ENCODE measurements around the gene CASP1.
A peak's percentile ranks its signal among the peaks of the same experiment; 100 is the strongest.
"Not testable (repeated sequence)": the region's sequence is repeated elsewhere in the genome, so short reads cannot be mapped to it uniquely, and the experiment has no call there.

The CASP1 gene

DNA sequence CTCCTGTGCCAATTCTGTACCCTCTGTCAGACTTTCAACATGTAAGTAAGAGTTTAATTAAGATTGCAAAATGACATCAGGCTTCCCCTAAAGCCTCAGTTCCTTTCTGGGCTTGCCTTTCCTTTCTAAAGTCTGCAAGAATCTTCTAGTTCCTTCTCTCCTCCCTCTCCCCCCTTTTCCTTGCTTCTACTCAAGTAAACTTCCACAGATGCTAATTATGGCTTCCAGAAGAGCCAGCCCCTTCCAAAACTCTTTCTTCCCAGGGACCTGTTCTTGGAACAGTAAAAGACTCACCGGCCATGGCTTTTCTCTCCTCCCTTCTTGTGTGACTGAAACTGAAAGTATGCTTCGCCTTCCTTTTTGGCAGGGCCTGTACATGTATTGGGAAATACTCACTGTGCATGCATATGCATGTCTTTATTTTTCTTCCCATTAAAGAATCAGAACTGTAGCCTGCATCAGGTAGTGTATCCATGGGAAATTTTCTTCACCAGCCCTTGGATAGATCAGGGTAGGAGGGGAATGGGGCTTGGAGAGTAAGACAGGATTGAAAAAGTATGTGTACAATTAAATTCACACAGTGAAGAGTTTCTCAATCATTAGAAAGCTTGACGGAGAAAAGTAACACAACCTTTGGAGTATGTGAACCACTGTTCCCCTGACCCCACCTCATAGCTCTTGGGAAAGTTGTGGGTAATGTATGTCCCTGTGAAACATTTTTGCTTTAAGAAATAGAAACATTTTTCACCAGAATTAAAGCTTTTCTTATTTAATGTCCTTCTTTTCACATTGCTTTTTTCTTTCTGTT is at the start of gene CASP1:
Gene CASP1, minus strand, starts transcription at position 332 of the 808 bp plus-strand sequence. Its CDS starts 31 bp downstream, at position 301.
- peak; percentile 65 for DNase-seq (ENCODE audit: low spot score)

DNA sequence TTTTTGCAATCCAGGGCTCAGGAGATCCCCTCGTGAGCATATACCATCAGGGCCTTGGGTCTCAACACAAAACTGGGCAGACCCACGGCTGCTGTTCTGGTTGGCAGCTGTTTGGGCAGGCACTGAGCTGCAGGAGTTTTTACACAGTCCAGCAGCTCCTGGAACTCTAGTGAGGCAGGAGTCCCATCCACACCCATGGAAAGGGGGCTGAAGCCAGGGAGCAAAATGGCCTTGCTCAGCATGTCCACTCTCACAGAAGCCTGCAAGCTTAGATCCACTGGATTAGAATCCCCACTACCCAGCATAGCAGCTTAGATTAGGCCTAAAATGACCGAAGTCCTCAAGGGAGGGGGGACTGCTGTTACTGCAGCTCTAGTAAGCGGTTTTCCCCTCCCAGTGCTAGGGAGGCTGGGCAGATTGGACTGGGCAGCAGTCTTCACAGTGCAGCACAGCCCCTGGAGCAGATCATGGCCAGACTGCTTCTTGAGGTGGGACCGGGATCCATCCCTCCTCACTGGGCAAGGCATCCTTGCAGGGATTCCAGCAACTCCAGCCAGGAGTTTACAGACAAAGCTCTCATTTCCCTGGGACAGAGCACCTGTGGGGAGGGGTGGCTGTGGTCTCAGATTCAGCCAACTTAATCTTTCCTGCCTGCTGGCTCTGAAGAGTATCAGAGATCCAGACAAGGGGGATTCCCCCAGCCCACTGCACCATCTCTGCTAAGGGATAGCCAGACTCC is 46.6 kb upstream of the CASP1 start:
- DNase-seq (ENCODE audit: low spot score) = no peak

DNA sequence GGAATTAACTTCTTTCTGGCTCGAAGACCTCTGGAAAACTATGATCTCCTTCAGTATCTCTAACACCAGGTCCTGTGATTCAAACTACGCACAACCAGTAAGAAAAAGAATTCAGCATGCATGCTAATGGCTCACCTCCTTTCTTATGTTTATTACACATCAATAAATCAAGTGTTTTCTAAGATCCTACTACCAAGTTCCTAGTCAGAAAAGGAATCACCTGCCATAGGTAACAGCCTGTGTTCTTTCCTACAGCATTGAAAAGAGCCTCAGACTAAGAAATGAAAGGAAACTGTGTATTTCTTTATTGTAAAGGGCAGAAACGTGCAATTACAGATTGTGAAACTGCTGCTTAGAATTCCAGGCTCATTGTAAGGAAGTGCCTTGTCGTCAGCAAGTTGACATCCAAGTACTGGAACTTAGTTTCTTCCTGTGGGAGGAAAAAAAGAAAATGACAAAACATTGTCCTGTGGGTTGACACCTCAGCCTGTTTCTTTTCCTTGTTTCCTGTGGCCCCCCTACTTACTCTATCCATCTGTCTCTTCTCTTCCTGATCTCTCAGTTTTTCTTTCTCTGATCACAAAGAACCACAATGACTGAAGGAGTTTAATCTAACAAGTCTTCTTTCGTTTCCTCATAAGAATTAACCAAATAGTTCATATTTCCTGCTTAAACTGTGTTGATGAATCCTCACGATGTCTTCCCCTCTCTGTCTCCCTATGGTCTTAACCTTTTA is 45.4 kb upstream of the CASP1 start:
- DNase-seq (ENCODE audit: low spot score) = not testable (repeated sequence)

DNA sequence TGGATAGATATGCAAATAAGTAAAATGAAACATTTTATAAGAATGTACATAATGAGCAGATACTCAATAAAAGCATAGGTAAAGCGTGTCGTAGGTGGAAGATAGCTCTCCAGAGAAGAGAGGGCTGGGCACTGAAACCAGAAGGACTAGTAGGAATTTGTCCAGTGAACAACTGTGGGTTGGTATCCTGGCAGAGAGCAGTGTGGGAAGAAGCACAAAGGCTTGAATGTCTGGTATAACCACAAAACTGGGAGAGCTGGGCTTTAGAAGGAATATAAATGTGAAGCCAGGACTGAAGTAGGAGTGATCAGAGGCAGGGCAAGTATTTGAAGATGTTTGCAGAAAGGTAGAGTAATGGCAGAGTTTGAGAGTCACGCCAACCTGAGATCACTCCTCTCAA is 43.3 kb upstream of the CASP1 start:
- no peak for DNase-seq (ENCODE audit: low spot score)

DNA sequence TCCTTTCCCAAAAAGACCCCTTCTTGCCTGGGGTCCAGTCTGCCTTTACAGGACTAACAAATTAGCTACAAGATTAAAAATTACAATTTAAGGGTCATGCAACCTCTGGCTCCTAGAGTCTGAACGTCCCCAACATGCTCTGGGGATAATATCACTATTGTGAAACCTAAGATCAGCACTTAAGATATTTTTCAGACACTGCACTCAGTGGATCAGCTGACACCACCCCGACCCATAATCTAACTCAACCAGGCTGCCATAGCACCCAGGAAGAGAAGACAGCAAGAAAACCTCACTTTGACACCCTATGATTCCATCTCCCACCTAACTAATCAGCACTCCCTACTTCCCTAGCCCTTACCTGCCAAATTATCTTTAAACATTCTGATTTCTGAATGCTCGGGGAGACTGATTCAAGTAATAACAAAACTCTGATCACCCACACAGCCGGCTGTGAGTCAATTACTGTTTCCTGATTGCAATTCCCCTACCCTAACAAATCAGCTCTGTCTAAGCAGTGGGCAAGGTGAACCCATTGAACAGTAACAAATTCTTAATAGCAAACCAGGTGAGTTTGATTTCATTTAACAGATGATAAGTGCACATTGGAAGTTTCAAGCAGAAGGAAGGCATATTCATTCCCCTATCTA is 42.3 kb upstream of the CASP1 start:
- DNase-seq (ENCODE audit: low spot score) = not testable (repeated sequence)

DNA sequence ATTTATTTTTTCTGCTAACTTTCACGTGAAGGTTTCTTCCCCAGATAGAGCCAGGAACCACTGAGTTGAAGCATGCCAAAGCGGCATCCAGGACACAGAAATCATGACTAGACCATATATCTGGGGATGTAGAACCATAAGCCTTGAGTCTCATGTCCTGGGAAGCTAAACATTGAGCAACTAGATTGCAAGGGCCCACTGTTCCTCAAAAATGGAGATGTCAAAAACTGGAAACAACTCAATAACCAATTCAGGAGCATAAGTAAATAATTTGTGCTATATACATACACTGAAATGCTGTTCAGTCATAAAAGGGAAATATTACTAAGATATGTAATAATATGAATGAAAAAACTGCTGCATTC is 39.2 kb upstream of the CASP1 start:
- no peak for DNase-seq (ENCODE audit: low spot score)

DNA sequence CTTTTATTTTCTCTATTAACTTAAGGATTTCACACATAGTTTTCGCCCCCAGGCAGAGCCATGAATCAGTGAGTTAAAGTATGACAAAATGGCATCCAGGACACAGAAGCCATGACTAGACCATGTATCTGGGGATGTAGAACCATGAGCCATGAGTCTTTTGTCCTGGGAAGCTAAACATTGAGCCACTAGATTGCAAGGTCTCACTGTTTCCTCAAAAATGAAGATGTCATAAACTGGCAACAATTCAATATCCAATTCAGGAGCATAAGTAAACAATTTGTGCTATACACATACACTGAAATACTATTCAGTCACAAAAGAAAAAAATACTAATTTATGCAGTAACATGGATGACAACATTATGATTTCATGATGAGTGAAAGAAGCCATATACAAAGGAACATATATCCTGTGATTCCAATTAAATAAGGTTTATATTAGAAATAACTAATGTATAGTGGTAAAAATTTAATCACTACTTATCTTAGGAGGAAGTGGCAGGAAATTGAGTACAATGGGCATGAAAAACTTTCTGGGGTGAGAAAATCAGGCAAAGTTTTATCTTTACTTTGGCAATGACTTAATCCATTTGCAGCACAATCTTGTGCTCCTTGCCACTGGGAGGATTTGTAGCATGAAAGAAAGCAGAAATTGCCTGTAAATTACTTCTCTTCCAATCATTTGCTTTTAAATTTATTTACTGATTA is 38.7 kb upstream of the CASP1 start:
- DNase-seq (ENCODE audit: low spot score) = no peak

DNA sequence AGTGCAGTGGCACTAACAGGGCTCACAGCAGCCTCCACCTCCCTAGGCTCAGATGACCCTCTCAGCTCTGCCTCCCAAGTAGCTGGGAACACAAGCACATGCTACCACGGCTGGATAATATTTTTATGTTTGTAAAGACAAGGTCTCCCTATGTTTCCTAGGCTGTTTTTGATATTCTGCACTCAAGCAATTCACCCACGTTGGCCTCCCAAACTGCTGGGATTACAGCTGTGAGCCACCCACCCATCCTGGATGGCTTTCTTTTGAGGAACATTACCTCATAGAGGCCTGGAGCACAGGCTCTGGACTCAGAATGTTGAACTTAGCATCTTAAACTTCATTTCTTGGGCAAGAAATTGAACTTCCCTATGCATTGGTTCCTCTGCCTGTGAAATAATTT is 37.1 kb upstream of the CASP1 start:
- DNase-seq (ENCODE audit: low spot score) = not testable (repeated sequence)

DNA sequence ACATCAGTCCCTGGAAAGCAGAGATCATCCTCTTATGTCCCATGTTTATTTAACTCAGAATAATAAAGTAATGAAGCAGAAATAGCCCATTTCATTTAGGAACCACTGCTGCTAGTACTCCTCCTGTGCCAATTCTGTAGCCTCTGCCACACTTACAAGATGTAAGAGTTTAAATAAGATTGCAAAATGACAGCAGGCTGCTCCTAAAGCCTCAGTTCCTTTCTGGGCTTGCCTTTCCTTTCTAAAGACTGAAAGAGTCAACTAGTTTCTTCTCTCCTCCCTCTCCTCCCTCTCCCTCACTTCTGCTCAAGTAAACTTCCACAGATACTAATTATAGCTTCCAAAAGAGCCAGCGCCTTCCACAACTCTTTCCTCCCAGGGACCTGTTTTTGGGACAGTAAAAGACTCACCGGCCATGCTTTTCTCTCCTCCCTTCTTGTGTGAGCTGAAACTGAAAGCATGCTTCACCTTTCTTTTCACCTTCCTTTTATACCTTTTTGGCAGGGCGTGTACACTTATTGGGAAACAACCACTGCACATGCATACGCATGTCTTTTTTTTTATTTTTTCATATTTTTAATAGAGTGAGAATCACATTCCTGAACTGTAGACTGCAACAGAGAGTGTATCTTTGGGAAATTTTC is 36.3 kb upstream of the CASP1 start:
- no peak for DNase-seq (ENCODE audit: low spot score)

DNA sequence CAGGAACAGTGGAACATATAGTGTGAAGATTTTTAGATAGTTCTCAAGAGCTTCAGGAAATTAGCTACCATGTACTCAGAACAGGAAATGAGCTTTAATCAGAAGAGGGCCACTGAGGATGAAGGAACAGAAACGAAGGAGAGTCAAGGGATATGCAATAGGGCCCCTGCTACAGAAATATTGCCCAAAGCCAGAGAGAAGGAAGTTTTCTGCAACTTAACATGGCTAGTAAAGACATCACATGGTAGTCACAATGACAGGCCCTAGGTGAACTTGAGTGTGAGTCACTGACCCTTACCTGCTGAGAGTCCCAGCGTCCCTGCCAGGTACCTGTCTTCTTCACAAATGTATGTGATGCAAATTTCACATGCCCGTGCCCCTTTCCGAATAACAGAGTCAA is 35.4 kb upstream of the CASP1 start:
- no peak for DNase-seq (ENCODE audit: low spot score)

DNA sequence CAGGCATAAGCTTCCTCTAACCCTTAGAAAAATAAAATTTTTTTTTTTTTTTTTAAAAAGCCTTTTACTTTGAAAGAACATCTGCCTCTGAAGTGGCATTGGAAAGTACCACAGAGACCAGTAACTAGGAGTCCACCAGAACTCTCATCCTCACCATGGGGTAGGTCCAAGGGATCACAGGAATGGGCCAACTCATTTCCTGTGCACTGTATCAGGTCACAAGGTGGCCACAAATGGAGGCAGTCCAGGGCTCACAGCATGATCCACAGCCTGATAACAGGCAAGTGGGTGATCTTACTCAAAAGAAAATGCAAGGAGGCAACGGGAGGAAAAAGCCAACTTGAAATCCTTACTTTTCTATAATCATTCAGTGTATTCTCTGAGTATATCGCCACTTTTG is 34.8 kb upstream of the CASP1 start:
- DNase-seq (ENCODE audit: low spot score) = not testable (repeated sequence)

DNA sequence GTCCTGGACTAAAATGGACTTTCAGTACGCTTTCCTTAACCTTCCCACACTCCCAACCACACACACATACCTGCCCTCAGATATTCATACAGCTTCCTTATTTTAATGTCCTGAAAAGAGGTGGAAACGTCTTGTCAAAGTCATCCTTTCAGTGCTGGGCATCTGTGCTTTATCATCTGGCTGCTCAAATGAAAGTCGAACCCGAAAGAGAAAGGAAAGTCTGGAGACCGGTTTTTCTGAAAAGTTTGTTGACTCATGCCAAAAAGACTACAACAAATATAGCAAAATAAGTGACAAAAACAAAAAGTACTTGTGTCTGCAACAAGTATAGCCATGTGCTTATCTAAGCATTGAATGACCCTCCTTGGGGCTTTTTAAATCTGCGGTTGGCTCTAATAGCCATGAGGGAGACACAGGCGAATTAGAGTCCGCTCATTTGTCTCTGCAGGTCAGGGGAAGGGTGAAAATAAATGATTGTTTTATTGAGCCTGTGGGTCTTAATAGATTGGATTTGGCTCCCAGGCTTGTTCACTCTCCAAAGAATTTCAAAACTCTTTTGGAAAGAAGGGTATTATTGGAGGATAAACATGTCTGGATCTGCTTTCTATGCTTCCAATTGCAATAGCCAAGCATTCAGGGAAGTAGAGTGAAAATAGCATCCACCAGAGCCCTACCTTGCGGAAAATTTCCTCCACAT is 28.4 kb upstream of the CASP1 start:
- not testable (repeated sequence) for DNase-seq (ENCODE audit: low spot score)

DNA sequence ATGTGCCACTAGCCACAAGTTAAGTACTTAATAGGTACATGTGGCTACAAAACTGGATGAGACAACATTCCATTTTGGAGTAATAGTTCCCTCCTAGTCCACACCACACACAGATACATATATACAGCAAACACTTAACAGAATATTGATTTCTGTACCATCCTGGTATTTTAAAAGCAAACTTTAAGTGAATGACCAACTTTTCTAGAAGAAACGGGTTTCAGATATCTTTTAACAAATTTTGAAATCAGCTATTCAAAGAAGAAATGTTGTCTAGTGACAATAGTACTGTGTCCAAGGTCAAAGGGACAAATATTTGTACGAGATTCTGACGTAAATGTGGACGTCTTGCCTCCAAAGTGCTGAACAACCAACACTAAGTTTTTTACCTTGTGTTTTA is 22.5 kb upstream of the CASP1 start:
- no peak for DNase-seq (ENCODE audit: low spot score)

DNA sequence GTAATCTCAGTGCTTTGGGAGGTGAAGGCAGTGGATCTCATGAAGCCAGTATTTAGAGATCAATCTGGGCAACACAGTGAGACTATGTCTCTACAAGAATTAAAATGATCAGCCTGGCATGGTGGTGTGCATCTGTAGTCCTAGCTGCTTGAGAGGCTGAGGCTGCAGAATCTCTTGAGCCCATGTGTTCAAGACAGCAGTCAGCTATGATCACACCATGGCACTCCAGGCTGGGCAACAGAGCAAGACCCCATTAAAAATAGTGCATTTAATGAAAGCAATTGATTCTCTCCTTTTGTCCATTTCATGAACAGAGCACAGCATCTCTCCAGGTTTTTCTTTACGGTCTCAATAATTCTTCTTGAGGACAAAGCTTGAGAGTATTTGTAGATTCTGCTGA is 21.5 kb upstream of the CASP1 start:
- no peak for DNase-seq (ENCODE audit: low spot score)

DNA sequence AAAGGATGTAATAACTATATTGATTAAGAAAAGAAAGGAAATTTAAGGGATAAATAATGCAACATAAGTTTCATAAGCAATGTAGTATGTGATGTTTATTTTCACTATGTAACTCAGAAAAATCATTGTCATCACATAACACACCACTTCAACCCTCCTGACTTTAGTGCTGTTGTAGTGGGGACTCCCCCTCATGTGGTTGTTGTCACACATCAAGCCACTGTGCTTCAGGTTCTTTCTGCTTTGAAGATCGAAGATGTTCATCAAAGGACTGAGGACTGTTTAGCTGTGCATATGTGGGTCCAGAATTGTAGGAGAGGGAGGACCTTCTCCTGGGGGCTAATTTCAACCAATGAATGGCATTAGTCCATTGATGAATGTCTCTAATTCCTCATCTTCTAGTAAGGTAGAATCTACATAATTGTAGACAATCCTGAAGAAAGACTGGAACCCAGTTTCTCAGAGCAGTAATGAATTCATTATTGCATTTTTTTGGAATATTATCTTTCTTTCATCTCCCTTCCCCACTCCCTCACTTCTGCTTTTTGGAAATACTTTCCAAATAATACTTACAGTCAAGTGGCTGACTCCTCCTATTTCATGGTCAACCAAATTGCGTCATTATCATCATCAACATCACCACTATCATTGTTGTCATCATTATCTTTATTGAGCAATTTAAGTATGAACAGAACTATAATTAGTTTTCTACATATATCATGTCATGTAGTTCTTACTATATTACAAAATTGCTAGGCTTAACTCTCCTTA is 20.0 kb upstream of the CASP1 start:
- DNase-seq (ENCODE audit: low spot score) = no peak

DNA sequence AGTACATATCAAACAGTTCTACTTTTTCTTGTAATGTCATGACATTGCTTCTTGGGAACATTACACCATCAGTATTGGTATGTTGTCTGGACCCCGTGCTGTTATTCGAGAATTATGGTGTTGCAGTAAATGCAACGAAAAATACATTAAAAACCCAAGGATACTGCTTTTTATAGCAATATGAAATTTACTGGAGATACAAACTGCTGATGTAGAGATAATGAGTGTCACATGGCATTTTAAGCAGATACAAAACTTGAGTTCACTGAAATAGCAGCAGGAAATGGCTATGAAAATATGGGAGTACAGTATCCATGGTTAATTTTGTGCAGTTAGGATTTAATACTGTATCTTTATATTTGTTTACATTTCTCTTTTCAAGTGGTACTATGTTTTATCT is 17.5 kb upstream of the CASP1 start:
- no peak for DNase-seq (ENCODE audit: low spot score)

DNA sequence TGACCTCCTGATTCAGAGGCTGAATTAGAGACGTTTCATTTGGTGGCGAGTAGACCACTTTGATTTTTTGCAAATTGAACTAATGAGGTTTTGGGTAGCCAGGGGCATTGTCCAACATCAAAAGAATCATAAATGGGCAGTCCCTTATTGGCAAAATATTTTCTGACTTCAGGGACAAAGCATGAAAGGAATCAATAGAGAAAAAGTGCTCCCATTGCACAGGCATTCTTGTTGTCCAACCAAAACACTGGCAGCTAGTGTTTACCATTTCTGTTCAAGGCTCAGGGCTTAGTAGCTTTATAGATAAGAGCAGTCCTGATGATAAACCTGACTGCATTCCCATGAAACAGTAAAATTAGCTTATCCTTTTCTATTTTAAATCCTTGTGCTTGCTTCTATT is 16.6 kb upstream of the CASP1 start:
- DNase-seq (ENCODE audit: low spot score) = no peak

DNA sequence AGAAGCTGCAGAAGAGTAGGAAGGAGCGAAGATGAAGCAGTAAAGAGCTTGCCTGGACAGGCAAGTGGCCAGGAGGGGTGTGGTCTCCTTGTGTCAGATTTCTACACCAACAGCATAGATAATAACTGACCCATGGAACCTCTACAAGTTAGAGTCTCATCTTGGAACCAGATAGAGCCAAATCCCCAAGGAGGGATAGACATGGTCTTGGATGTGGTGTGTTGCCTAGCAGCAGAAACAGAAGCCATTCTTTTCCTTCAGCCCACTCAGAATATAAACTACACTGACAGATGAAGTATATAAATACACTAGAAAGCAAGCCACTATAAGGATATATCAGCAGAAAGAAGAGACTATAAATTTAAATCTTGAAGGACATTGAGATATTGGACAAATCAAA is 14.5 kb upstream of the CASP1 start:
- no peak for DNase-seq (ENCODE audit: low spot score)

DNA sequence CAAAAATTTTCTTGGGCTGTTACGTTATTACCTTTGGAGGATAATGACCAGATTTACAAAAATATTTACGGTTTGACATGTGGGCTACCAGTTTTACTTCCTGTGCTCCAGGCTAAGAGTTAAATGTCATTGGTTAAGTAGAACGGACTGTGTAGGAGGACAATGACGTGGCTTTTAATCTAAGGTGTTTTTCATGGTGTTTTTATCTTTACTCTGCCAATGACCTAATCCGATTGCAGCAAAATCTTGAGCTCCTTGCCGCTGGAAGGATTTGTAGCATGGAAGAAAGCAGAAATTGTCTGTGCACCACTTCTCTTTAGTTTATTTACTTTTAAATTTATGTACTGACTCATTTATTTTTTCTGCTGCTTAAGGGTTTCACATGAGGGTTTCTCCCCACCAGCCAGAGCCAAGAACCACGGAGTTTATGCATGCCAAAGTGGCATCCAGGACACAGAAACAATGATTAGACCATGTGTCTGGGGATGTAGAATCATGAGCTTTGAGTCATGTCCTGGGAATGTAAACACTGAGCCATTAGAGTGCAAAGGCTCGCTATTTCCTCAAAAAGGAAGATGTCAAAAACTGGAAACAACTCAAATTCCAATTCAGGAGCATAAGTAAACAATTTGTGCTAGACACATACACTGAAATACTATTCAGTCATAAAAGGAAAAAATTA is 12.1 kb upstream of the CASP1 start:
- DNase-seq (ENCODE audit: low spot score) = no peak

Data from NAMALWA (cell line).